ENCODE results near the gene ZNF106. TPM values are rescaled to one million over a fixed set of nuclear protein-coding genes. Genes with fewer than 3 reads are reported as not detected.
A peak's percentile ranks its signal among the peaks of the same experiment; 100 is the strongest.

ZNF106 gene
- total RNA-seq, 1 experiment from 2014 or later: 58.2 TPM

- no peaks in the 10 kb centered on the region for H3K9me3 Mint-ChIP-seq
- DNase-seq (ENCODE audit: low spot score) (peak; percentile 80), ATAC-seq (peak; percentile 99)
- peak overlapping the region; percentile 33 for H3K4me3 Mint-ChIP-seq
- peaks cover 23% of the 10 kb centered on the region for H3K4me1 Mint-ChIP-seq
- CTCF ChIA-PET: interaction anchor here (0.6 to 1.5 kb wide), 5 partner anchors 14 to 472 kb away, joined by 3 to 6 read pairs (median 3); no protein-coding TSS in a partner anchor
- no peaks in the 10 kb centered on the region for H3K27me3 Mint-ChIP-seq (ENCODE audit: low read depth)
- peak overlapping the region; percentile 100 for H3K27ac Mint-ChIP-seq
- no peaks in the 10 kb centered on the region; the same call in 1 of the 2 replicates for H3K36me3 Mint-ChIP-seq
- peak; percentile 78; the same call in 1 of the 2 replicates for TF ChIP-seq TEAD4 (CRISPR knock-in tag; IDR thresholded peaks at IDR 0.05)
- TF ChIP-seq AFF4 (CRISPR knock-in tag; IDR thresholded peaks at IDR 0.05; ENCODE audit: borderline replicate concordance): no peak
- peak; percentile 89; the same call in 1 of the 2 replicates for TF ChIP-seq TEAD1 (CRISPR knock-in tag; IDR thresholded peaks at IDR 0.05)
- POLR2A ChIA-PET: interaction anchor here (0.6 to 1.3 kb wide), 2 partner anchors 33 to 184 kb away, joined by 3 read pairs; partner anchors contain the start of genes GANC, TMEM87A and ZNF106
Observed at GRCh38 chr15:42457445-42458442, 33.2 kb downstream of the ZNF106 start.

GRCh38 chr15:42456971-42457370, 34.0 kb downstream of the ZNF106 start:
- Mint-ChIP-seq H3K36me3 (no peaks in the 10 kb centered on the region; the same call in 1 of the 2 replicates), H3K27me3 (ENCODE audit: low read depth) (no peaks in the 10 kb centered on the region), H3K4me3 (peak overlapping the region; percentile 33; the same call in 1 of the 2 replicates), H3K9me3 (no peaks in the 10 kb centered on the region), H3K4me1 (peaks cover 23% of the 10 kb centered on the region), H3K27ac (peak overlapping the region; percentile 100)
- ATAC-seq: no peak
- ChIA-PET POLR2A (interaction anchor here (1.3 kb wide), 1 partner anchor 34 kb away, joined by 3 read pairs; the partner anchor contains the start of gene ZNF106), CTCF (interaction anchor here (0.6 to 1.5 kb wide), 4 partner anchors 15 to 471 kb away, joined by 3 to 6 read pairs (median 4); no protein-coding TSS in a partner anchor)
- no peak for DNase-seq (ENCODE audit: low spot score)
- TF ChIP-seq CREB1 (CRISPR knock-in tag; IDR thresholded peaks at IDR 0.05): no peak
- TF ChIP-seq FOXP4 (CRISPR knock-in tag; IDR thresholded peaks at IDR 0.05): no peak

- TF ChIP-seq ESRRA (CRISPR knock-in tag; IDR thresholded peaks at IDR 0.05; ENCODE audit: borderline replicate concordance) (no peak), FOXP4 (CRISPR knock-in tag; IDR thresholded peaks at IDR 0.05) (no peak), NR3C1 (CRISPR knock-in tag; conservative IDR thresholded peaks at IDR 0.05; ENCODE audit: low read depth) (no peak), SOX15 (CRISPR knock-in tag; IDR thresholded peaks at IDR 0.05) (no peak), ZMAT4 (CRISPR knock-in tag; IDR thresholded peaks at IDR 0.05) (no peak), SMAD4 (CRISPR knock-in tag; IDR thresholded peaks at IDR 0.05) (no peak), HMGA2 (CRISPR knock-in tag; IDR thresholded peaks at IDR 0.05) (no peak), GABPB1 (CRISPR knock-in tag; IDR thresholded peaks at IDR 0.05) (no peak)
- Mint-ChIP-seq H3K36me3 (peaks cover 3% of the 10 kb centered on the region), H3K4me3 (no peak overlapping the region), H3K9me3 (no peaks in the 10 kb centered on the region), H3K27me3 (ENCODE audit: low read depth) (no peaks in the 10 kb centered on the region), H3K4me1 (peaks cover 23% of the 10 kb centered on the region), H3K27ac (peak overlapping the region; percentile 32; the same call in 1 of the 2 replicates)
- no peak for DNase-seq (ENCODE audit: low spot score)
- ChIA-PET POLR2A (interaction anchor here (1.3 kb wide), 1 partner anchor 34 kb away, joined by 3 read pairs; the partner anchor contains the start of gene ZNF106), CTCF (interaction anchor here (1.3 to 1.5 kb wide), 2 partner anchors 15 to 71 kb away, joined by 4 to 6 read pairs; no protein-coding TSS in a partner anchor)
- no peak for ATAC-seq
Observed at GRCh38 chr15:42456531-42456930, 34.4 kb downstream of the ZNF106 start.
